Measurements from ENCODE around the gene APOLD1. TPM values are rescaled to one million over a fixed set of nuclear protein-coding genes. Genes with fewer than 3 reads are reported as not detected.

The APOLD1 gene
- total RNA-seq, 2 donors from 2014 or later = 1.8 to 3.2 TPM

- Mint-ChIP-seq H3K4me3 (no peak overlapping the region), H3K27me3 (ENCODE audit: insufficient read depth) (no peaks in the 10 kb centered on the region), H3K4me1 (peaks cover 47% of the 10 kb centered on the region), H3K9me3 (no peaks in the 10 kb centered on the region), H3K36me3 (ENCODE audit: low read depth) (peaks cover 74% of the 10 kb centered on the region), H3K27ac (peak overlapping the region; percentile 36)
- no peaks in the 10 kb centered on the region for H3K9me3 ChIP-seq (ENCODE audit: control insufficient read depth, low read length)
- H3K36me3 ChIP-seq (ENCODE audit: control insufficient read depth, insufficient read depth, low read length) = peaks cover 84% of the 10 kb centered on the region
- H3K27me3 ChIP-seq (ENCODE audit: control insufficient read depth, insufficient read depth, low read length, poor library complexity, severe bottlenecking) = no peaks in the 10 kb centered on the region
- no peak for TF ChIP-seq CTCF (conservative IDR thresholded peaks at IDR 0.05)
- peaks cover 19% of the 10 kb centered on the region for H3K4me1 ChIP-seq (ENCODE audit: control insufficient read depth, insufficient read depth, low read length)
- H3K27ac ChIP-seq (ENCODE audit: low read depth, low read length) = no peak overlapping the region
- H3K4me3 ChIP-seq (ENCODE audit: low read length) = no peak overlapping the region
- H3K9ac ChIP-seq (ENCODE audit: extremely low read depth, low read length, poor library complexity, severe bottlenecking) = peak overlapping the region; percentile 28
- WGBS, 2 experiments (ENCODE audit: insufficient coverage in 1 of 2, insufficient read length in 1 of 2) = 64 to 75% methylated on average over 2 of the region's 2 CpGs
- no peak for DNase-seq
These were observed 37.8 kb downstream of the APOLD1 start for GRCh38 chr12:12823300-12823699.

- no peak for DNase-seq
- Histone ChIP-seq H3K9ac (ENCODE audit: extremely low read depth, low read length, poor library complexity, severe bottlenecking) (peak overlapping the region; percentile 28), H3K27ac (ENCODE audit: low read depth, low read length) (peak overlapping the region; percentile 0), H3K9me3 (ENCODE audit: control insufficient read depth, low read length) (no peaks in the 10 kb centered on the region), H3K4me1 (ENCODE audit: control insufficient read depth, insufficient read depth, low read length) (peaks cover 19% of the 10 kb centered on the region), H3K36me3 (ENCODE audit: control insufficient read depth, insufficient read depth, low read length) (peaks cover 84% of the 10 kb centered on the region), H3K4me3 (ENCODE audit: low read length) (no peak overlapping the region), H3K27me3 (ENCODE audit: control insufficient read depth, insufficient read depth, low read length, poor library complexity, severe bottlenecking) (no peaks in the 10 kb centered on the region)
- no peak for TF ChIP-seq CTCF (conservative IDR thresholded peaks at IDR 0.05)
- Mint-ChIP-seq H3K27me3 (ENCODE audit: insufficient read depth) (no peaks in the 10 kb centered on the region), H3K4me1 (peaks cover 47% of the 10 kb centered on the region), H3K36me3 (ENCODE audit: low read depth) (peaks cover 75% of the 10 kb centered on the region), H3K9me3 (no peaks in the 10 kb centered on the region), H3K4me3 (no peak overlapping the region), H3K27ac (peak overlapping the region; percentile 36)
- 92 to 96% methylated on average over 3 to 5 of the region's 5 CpGs for WGBS, 2 experiments (ENCODE audit: insufficient coverage in 1 of 2, insufficient read length in 1 of 2)
These were observed 38.4 kb downstream of the APOLD1 start for GRCh38 chr12:12823811-12824210.

- peaks cover 18% of the 10 kb centered on the region for H3K4me1 Mint-ChIP-seq
- no peak for TF ChIP-seq CTCF (conservative IDR thresholded peaks at IDR 0.05)
- 96 to 99% methylated on average over 4 to 7 of the region's 7 CpGs for WGBS, 2 experiments (ENCODE audit: insufficient coverage in 1 of 2, insufficient read length in 1 of 2)
- no peaks in the 10 kb centered on the region for H3K9me3 Mint-ChIP-seq
- H3K4me3 Mint-ChIP-seq = no peak overlapping the region
- Histone ChIP-seq H3K27ac (ENCODE audit: low read depth, low read length) (peak overlapping the region; percentile 32), H3K4me1 (ENCODE audit: control insufficient read depth, insufficient read depth, low read length) (no peaks in the 10 kb centered on the region), H3K27me3 (ENCODE audit: control insufficient read depth, insufficient read depth, low read length, poor library complexity, severe bottlenecking) (no peaks in the 10 kb centered on the region), H3K4me3 (ENCODE audit: low read length) (no peak overlapping the region), H3K9me3 (ENCODE audit: control insufficient read depth, low read length) (no peaks in the 10 kb centered on the region), H3K36me3 (ENCODE audit: control insufficient read depth, insufficient read depth, low read length) (peaks cover 71% of the 10 kb centered on the region), H3K9ac (ENCODE audit: extremely low read depth, low read length, poor library complexity, severe bottlenecking) (no peak overlapping the region)
- no peaks in the 10 kb centered on the region for H3K27me3 Mint-ChIP-seq (ENCODE audit: insufficient read depth)
- no peak for DNase-seq
- peaks cover 61% of the 10 kb centered on the region for H3K36me3 Mint-ChIP-seq (ENCODE audit: low read depth)
- peak overlapping the region; percentile 53 for H3K27ac Mint-ChIP-seq
These were observed 50.1 kb downstream of the APOLD1 start for GRCh38 chr12:12835378-12836146.
